B cell (primary cell): ENCODE data around the gene MMP24. TPM values are rescaled to one million over a fixed set of nuclear protein-coding genes. Genes with fewer than 3 reads are reported as not detected.

Source experiments
- ATAC-seq: fragments of 200-7000 bp; cut with Tn5 transposase; one replicate; pipeline ENCODE4 v1.10.0; 2021; ENCODE audit warnings: low read depth, mild to moderate bottlenecking, moderate number of reproducible peaks, moderate library complexity
- CTCF ChIA-PET: fragments of 350-600 bp; sonication (Branson Sonifier 250); formaldehyde crosslinking; loops from one replicate; lab custom pipeline; 2021; ENCODE audit warnings: antibody characterized with exemption, inconsistent platforms; lab: Charles Lee
- POLR2A ChIA-PET: fragments of 350-600 bp; sonication (Branson Sonifier 250); formaldehyde crosslinking; loops from one replicate; lab custom pipeline; 2021; ENCODE audit warnings: antibody characterized with exemption; lab: Charles Lee
- DNase-seq: peaks from one replicate; pipeline ENCODE4 v3.0.0; 2013
- H2AFZ ChIP-seq: 2 replicates; pipeline ENCODE4 v1.6.1; 2012; ENCODE audit warnings: mild to moderate bottlenecking, low read depth, low read length; ENCODE audit not compliant: insufficient read depth, poor library complexity, severe bottlenecking
- H3K27ac ChIP-seq, 2 donors: 1 replicate in 1 of 2; 2 replicates in 1 of 2; pipeline ENCODE4 v1.5.1; 2012 to 2013; ENCODE audit warnings: low read length in 2 of 2, mild to moderate bottlenecking in 2 of 2, moderate library complexity in 1 of 2
- H3K27me3 ChIP-seq, 4 experiments: fragments of 200-600 bp in 1 of 4; sonication (generic) in 1 of 4; replicated peaks in 1 of 4; 1 replicate in 2 of 4; 2 replicates in 2 of 4; pipeline versions ENCODE4 v1.6.1 to v1.7.0; 2013 to 2016; ENCODE audit warnings: low read length in 3 of 4, mild to moderate bottlenecking in 2 of 4, mixed read lengths in 1 of 4, moderate library complexity in 1 of 4; ENCODE audit not compliant: insufficient read depth in 4 of 4, control insufficient read depth in 3 of 4; ENCODE audit errors: control extremely low read depth in 1 of 4
- H3K36me3 ChIP-seq, 2 experiments: replicated peaks in 1 of 2; 1 replicate in 1 of 2; 2 replicates in 1 of 2; pipeline versions ENCODE4 v1.6.1 to v1.7.1; 2013; ENCODE audit warnings: low read length in 1 of 2; ENCODE audit not compliant: insufficient read depth in 2 of 2, control insufficient read depth in 1 of 2; ENCODE audit errors: control extremely low read depth in 1 of 2, extremely low read depth in 1 of 2
- H3K4me1 ChIP-seq, 2 donors: fragments of 200-600 bp in 1 of 2; sonication (generic) in 1 of 2; 1 replicate in 1 of 2; 2 replicates in 1 of 2; pipeline versions ENCODE4 v1.5.1 to v1.6.1; 2013 to 2017; ENCODE audit warnings: low read length in 2 of 2; ENCODE audit not compliant: control insufficient read depth in 2 of 2, insufficient read depth in 2 of 2
- H3K4me2 ChIP-seq: replicated peaks from 2 replicates; pipeline ENCODE3; 2012; ENCODE audit warnings: mild to moderate bottlenecking, low read depth, low read length; ENCODE audit not compliant: poor library complexity, severe bottlenecking
- H3K4me3 ChIP-seq, 5 experiments: fragments of 200-600 bp in 1 of 5; sonication (generic) in 1 of 5; 1 replicate in 3 of 5; 2 replicates in 2 of 5; pipeline versions ENCODE4 v1.5.1 to v1.7.0; 2011 to 2016; ENCODE audit warnings: low read length in 4 of 5, mild to moderate bottlenecking in 4 of 5, low read depth in 2 of 5, control low read depth in 1 of 5, moderate library complexity in 1 of 5; ENCODE audit not compliant: insufficient read depth in 1 of 5; ENCODE audit errors: control extremely low read depth in 1 of 5, extremely low read depth in 1 of 5
- H3K79me2 ChIP-seq: fragments of 200-600 bp; sonication (generic); one replicate; pipeline ENCODE4 v1.6.0; 2016; ENCODE audit warnings: low read length; ENCODE audit not compliant: control insufficient read depth, insufficient read depth
- H3K9ac ChIP-seq: fragments of 200-600 bp; sonication (generic); 2 replicates; pipeline ENCODE4 v1.6.1; 2017; ENCODE audit warnings: mild to moderate bottlenecking, low read length, moderate library complexity
- H3K9me3 ChIP-seq, 3 donors: one replicate each; pipeline versions ENCODE4 v1.6.1 to v1.7.1; 2013; ENCODE audit warnings: low read length in 2 of 3; ENCODE audit not compliant: control insufficient read depth in 2 of 3, insufficient read depth in 1 of 3; ENCODE audit errors: control extremely low read depth in 1 of 3
- H4K20me1 ChIP-seq: 2 replicates; pipeline ENCODE4 v1.6.0; 2012; ENCODE audit warnings: mild to moderate bottlenecking, low read length; ENCODE audit not compliant: insufficient read depth, control insufficient read depth, poor library complexity, severe bottlenecking
- H3K27ac Mint-ChIP-seq: one replicate; pipeline ENCODE4 v1.8.0; 2021; ENCODE audit warnings: mixed read lengths
- H3K27me3 Mint-ChIP-seq: one replicate; pipeline ENCODE4 v1.8.0; 2021; ENCODE audit warnings: mixed read lengths
- H3K4me1 Mint-ChIP-seq: one replicate; pipeline ENCODE4 v1.8.0; 2021; ENCODE audit warnings: mixed read lengths
- H3K4me3 Mint-ChIP-seq: one replicate; pipeline ENCODE4 v1.8.0; 2021; ENCODE audit warnings: mixed read lengths
- H3K9me3 Mint-ChIP-seq: one replicate; pipeline ENCODE4 v1.8.0; 2022; ENCODE audit warnings: mixed read lengths; ENCODE audit not compliant: insufficient read depth
- EZH2 ChIP-seq: IDR thresholded peaks from 2 replicates; pipeline ENCODE4 v1.6.1; 2012; ENCODE audit warnings: borderline replicate concordance, low read depth, mild to moderate bottlenecking, moderate library complexity, low read length; ENCODE audit not compliant: insufficient read depth, poor library complexity, severe bottlenecking
- WGBS: methylation state at CpG from one replicate; pipeline ENCODE4 v1.1.5; 2013; ENCODE audit warnings: missing lambda C conversion rate; ENCODE audit not compliant: insufficient coverage; 5-methylcytosine and 5-hydroxymethylcytosine counted together
- intact Hi-C: fragments of 100-400 bp; cut with micrococcal nuclease; formaldehyde crosslinking; loops from one replicate; pipeline ENCODE4 v1.10.0; 2022
- polyA plus RNA-seq: library from polyadenylated mRNA; depleted of rRNA; stranded (reverse); fragments of >200 nt; gene quantifications from 2 replicates; pipeline ENCODE4 v1.2.3, GENCODE V29; 2012
- total RNA-seq, 2 donors: library from RNA; stranded (reverse); fragments of 120-200 nt in 1 of 2; gene quantifications; 1 replicate in 1 of 2; 2 replicates in 1 of 2; pipeline versions ENCODE4 v1.2.3 to v1.2.4, GENCODE V29; 2013 to 2022
- TF ChIP-seq, protein P1 (sequence below): fragments of 200-600 bp; IDR thresholded peaks from one replicate; pipeline ENCODE4 v1.8.0; 2022; ENCODE audit warnings: antibody characterized with exemption, mild to moderate bottlenecking

Gene MMP24
- total and polyA plus RNA-seq, 2 donors (not counting 1 experiment from before 2014, with no cell fraction given) = not detected

- peaks cover 7 to 9% of the 10 kb centered on the region in 2 donors for H3K4me1 ChIP-seq
Observed at GRCh38 chr20:35223941-35224340, 2.5 kb upstream of the MMP24 start.

GRCh38 chr20:35224536-35224935, 2.0 kb upstream of the MMP24 start:
- peaks cover 42% of the 10 kb centered on the region for H3K27me3 Mint-ChIP-seq
- POLR2A ChIA-PET = interaction anchor here (0.6 kb wide), 1 partner anchor 1132 kb away, joined by 6 read pairs; no protein-coding TSS in a partner anchor

More at GRCh38 chr20:35223941-35224340, 2.5 kb upstream of the MMP24 start:
- Histone ChIP-seq H3K4me3 (no peak overlapping the region), H3K4me2 (no peak overlapping the region), H3K79me2 (no peaks in the 10 kb centered on the region), H3K36me3 (no peaks in the 10 kb centered on the region), H3K9ac (no peak overlapping the region), H2AFZ (no peak overlapping the region), H3K27ac (no peak overlapping the region), H3K9me3 (peaks cover 0 to 9% (median 2%) of the 10 kb centered on the region in 3 donors), H3K27me3 (peaks cover 0 to 23% (median 15%) of the 10 kb centered on the region in 4 experiments), H4K20me1 (peaks cover 6% of the 10 kb centered on the region)
- Mint-ChIP-seq H3K27ac (no peak overlapping the region), H3K4me3 (no peak overlapping the region), H3K9me3 (peaks cover 1% of the 10 kb centered on the region), H3K27me3 (peaks cover 36% of the 10 kb centered on the region), H3K4me1 (peaks cover 15% of the 10 kb centered on the region)
- ChIA-PET POLR2A (interaction anchor here (0.6 kb wide), 1 partner anchor 1133 kb away, joined by 6 read pairs; no protein-coding TSS in a partner anchor), CTCF (interaction anchor here (0.5 kb wide), 1 partner anchor 156 kb away, joined by 3 read pairs; no protein-coding TSS in a partner anchor)
- intact Hi-C loops = no loop called here
- TF ChIP-seq, protein P1, sequence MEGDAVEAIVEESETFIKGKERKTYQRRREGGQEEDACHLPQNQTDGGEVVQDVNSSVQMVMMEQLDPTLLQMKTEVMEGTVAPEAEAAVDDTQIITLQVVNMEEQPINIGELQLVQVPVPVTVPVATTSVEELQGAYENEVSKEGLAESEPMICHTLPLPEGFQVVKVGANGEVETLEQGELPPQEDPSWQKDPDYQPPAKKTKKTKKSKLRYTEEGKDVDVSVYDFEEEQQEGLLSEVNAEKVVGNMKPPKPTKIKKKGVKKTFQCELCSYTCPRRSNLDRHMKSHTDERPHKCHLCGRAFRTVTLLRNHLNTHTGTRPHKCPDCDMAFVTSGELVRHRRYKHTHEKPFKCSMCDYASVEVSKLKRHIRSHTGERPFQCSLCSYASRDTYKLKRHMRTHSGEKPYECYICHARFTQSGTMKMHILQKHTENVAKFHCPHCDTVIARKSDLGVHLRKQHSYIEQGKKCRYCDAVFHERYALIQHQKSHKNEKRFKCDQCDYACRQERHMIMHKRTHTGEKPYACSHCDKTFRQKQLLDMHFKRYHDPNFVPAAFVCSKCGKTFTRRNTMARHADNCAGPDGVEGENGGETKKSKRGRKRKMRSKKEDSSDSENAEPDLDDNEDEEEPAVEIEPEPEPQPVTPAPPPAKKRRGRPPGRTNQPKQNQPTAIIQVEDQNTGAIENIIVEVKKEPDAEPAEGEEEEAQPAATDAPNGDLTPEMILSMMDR = no peak
- TF ChIP-seq EZH2 = no peak
- 90% methylated on average over 5 of the region's 5 CpGs for WGBS
- DNase-seq = no peak
- ATAC-seq = no peak

More at GRCh38 chr20:35224536-35224935, 2.0 kb upstream of the MMP24 start:
- WGBS = 97% methylated on average over 5 of the region's 5 CpGs
- no peak overlapping the region for H3K4me3 ChIP-seq
- H3K4me1 ChIP-seq = peaks cover 7 to 9% of the 10 kb centered on the region in 2 donors
- H3K4me2 ChIP-seq = no peak overlapping the region
- peaks cover 0 to 9% (median 2%) of the 10 kb centered on the region in 3 donors for H3K9me3 ChIP-seq
- intact Hi-C loops = no loop called here
- H3K9ac ChIP-seq = no peak overlapping the region
- no peak for DNase-seq
- Mint-ChIP-seq H3K9me3 (peaks cover 2% of the 10 kb centered on the region), H3K4me1 (peaks cover 15% of the 10 kb centered on the region), H3K4me3 (no peak overlapping the region), H3K27ac (no peak overlapping the region)
- H3K27me3 ChIP-seq = peaks cover 0 to 24% (median 15%) of the 10 kb centered on the region in 4 experiments
- CTCF ChIA-PET = no interaction called here
- no peak overlapping the region for H3K27ac ChIP-seq
- H3K36me3 ChIP-seq = no peaks in the 10 kb centered on the region
- H4K20me1 ChIP-seq = peaks cover 6% of the 10 kb centered on the region
- no peaks in the 10 kb centered on the region for H3K79me2 ChIP-seq
- ATAC-seq = no peak
- TF ChIP-seq, protein P1 = no peak
- TF ChIP-seq EZH2 = no peak
- H2AFZ ChIP-seq = no peak overlapping the region
